ENCODE results near the gene RAI1.
"Not testable (repeated sequence)": the region's sequence is repeated elsewhere in the genome, so short reads cannot be mapped to it uniquely, and the experiment has no call there.

The RAI1 gene

DNA sequence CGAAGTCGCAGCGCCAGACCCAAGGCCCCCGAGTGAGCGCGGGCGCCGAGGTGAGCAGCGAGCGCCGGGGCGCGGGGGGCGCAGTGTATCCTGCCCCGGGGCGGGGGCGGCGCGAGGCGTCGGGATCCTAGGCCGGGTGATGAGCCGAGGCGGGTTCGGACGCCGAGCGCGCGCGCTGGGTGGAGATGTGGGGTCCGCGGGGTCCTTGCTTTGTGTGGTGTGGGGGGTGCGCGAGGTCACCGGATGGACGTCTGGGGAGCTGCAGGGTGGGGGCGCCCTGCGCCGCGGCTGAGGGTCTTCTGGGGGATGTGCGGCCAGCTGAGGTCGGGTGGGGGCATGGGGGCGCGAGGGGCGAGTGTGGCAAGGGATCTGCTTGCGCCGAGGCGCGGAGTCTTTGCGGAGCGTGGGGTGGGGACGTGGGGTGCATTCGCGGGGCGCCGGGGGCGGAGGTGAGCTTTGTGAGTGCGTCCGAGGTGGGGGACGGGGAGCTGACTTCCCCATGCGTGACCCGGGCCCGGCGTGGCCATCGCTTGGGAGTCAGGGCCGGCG lies 560 bp downstream of the RAI1 start:
- DNase-seq = no peak

DNA sequence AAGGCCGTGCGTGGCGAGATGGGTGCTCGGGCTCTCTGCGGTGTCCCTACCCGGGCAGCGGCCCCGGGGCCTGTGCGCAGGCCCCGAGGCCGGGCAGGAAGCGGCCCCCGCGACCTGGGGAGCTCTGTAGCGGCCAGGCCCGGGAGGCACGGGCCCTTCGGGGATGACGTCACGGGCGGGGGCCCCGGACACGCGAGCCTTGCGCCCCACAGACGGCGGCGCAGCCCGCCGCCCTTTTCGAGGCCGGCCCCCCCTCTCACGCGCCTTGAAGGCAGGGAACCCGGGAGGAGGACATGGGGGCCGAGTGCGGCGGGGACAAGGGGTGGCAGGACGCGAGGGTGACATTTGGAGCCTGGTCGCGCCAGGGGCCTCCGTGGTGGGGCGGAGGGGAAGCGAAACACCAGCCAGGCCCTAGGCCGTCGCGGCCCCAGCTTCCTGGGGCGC lies 1.1 kb downstream of the RAI1 start:
- DNase-seq = no peak

DNA sequence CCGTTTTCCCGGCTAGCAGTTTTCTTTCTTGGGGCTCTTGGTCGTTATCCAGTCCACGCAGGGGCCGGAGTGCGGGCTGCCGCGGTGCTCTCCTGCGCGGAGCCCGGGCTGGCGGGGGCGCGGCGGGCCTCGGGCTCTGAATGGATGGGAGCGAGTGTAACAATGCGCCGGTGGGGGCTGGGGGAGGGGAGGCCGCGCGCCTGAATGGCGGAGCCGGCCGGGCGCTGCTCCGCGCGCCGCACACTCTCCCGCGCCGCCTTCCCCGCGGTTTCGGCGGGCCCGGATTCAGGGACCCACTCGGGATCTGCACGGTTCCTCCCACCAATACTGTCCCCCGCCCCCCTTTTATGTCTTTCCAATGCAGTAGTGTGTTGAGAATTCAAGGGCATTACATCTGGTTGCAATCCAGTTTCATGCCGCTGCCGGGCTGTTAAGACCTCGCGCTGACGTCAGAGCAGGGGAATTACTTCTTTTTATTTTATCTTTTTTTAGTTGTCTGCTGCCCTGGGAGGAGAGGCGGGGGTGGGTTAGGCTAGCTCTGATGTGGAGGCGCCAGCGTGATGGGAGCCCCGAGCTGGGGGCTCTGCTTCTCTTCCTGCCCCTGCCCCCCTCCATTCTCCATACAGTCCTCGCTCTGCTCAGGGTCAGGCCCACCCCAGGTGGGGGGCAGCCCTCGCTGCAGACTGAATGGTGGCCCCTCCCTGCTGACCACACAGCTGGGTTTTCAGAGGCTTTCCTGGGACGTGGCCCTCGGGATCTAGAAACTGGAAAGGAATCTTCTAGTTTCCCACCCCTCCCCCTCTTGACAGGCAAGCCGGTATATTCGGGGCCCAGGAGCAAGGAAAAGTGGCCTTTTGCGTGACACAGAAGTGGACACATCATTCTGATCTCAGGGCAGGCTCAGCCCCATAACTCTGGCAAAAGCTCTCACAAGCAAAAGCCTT lies 1.8 kb downstream of the RAI1 start:
- no peak for DNase-seq

DNA sequence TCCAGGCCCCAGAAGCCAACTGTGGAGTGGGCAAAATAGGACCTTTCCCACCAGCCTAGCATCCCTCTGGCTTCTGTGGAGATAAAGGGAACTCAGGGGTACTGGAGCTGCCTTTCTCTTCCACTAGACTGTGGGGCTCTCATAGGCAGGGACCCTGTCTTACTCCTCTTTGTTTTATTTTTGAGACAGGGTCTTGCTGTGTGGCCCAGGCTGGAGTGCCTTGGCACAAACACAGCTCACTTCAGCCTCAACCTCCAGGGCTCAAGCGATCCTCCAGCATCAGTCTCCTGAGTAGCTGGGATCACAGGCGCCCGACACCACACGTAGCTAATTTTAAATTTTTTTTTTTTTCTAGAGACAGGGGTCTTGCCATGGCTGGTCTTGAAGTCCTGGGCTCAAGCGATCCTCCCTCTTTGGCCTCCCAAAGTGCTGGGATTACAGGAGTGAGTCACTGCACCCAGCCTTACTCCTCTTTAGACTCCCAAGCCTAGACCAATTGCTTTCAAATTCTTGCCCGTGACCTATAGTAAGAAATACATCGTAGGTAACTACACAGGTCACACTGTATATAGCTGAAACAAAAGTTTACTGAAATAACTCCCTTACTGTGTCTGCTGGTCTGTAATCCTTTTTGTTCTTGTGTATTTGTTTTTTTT lies 2.6 kb downstream of the RAI1 start:
- no peak for DNase-seq

DNA sequence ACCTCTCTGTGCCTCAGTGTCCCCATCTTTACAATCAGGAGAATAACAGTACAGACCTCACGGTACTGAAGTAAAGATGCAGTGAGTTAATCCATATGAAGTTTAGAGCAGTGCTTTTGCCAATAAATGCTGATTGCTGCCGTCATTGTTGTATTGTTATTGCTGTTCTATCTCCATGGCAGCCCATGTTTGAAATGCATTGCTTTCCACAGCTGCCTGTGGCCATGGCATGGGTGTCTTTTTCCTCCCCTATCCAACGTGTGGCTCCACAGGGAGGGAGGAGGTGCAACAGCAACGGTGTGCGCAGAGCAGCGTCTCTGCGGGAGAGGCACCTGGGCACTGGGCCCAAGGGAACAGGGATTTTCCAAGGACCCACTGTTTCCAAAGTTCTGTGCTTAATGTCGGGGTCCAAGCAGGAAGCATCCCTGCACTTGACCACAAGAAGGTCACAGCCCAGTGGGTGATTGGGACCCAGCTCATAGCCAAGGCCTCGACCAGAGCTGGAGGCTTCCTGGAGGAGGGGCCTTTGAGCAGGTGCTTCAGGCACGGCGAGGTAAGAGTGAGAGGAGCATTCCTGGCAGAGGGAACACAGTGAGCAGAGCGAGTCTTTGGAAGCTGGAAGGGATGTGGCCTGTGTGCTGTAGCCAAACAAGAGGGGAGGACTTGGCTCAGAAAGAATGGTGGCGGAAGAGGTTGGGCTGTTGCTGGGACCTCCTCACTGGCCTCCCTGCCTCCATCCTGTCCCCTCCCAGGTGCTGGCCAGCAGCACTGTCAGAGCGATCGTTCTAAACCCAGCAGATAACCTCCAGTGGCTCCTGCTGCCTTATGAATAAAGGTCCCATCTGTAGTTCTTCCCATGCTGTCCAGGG lies 3.9 kb downstream of the RAI1 start:
- DNase-seq = no peak

GRCh38 chr17:17685775-17686291 lies 4.6 kb downstream of the RAI1 start:
- DNase-seq = no peak

DNA sequence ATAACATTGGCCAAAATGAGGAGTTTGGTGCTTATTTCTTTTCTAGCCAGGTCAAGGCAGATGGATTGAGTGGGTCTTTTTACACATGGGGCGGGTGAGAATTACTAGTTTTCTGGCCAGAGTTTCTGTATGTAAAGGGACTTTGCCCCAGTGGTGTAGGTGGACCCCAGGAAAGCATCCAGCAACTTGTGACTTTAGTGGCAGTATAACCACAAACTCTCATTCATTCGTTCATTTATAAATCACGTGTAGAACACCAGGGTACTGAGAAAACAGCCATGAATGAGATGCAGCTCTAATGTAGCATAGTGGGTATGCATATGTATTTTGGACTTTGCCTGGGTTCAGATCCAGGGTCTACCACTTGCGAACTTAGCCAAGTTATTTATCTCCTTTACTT lies 8.1 kb downstream of the RAI1 start:
- DNase-seq = no peak

DNA sequence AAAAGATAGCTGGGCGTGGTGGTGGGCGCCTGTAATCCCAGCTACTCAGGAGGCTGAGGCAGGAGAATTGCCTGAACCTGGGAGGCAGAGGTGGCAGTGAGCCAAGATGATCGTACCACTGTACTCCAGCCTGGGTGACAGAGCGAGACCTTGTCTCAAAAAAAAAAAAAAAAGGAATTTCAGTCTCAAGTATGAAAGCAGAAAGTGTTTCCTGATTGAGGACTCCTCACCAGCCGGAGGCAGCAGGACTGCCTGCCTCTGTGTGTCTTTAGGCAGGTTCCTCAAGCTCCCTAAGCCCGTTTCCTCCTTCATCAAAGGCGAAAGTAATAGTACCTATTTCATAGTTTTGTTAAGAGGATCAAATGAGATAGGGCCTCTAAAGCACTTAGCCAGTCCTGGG lies 9.0 kb downstream of the RAI1 start:
- not testable (repeated sequence) for DNase-seq

DNA sequence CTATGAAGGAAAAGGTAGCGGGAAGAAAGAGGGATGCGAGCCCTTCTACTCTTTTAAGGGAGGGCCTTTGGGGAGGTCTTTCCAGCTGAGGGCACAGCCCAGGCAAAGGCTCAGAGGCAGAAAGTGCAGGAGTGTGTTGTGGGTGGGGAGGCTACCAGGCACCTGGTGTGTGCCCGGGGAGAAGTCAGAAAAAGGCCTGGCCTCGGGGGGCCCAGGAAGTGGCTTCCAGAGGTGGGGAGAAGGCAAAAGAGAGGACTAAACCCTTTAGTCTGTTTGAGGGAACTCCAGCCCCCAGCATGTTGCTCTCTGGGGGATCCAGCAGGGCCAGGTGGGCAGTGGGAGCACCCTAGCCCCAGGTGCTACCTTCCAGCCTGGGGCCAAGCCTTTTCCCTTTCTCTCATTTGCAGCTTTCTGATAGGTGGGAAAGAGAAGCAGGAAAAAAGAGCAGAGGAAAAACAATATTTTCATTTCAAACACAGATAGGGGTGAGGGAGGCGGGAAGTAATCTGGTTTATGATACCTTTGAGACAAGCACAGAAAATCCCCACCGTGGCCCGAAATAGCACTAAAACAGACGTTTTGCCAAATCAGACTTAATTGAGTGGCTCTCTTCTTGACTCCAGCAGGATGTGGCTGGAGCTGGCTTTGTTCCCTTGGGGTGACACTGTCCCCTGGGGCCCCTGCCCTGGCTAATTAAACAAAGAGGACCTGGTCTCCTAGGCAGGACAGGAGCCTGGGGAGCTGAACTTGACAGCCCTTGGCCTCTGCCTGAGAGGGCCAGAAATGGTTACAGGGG lies 10.4 kb downstream of the RAI1 start:
- DNase-seq = no peak

DNA sequence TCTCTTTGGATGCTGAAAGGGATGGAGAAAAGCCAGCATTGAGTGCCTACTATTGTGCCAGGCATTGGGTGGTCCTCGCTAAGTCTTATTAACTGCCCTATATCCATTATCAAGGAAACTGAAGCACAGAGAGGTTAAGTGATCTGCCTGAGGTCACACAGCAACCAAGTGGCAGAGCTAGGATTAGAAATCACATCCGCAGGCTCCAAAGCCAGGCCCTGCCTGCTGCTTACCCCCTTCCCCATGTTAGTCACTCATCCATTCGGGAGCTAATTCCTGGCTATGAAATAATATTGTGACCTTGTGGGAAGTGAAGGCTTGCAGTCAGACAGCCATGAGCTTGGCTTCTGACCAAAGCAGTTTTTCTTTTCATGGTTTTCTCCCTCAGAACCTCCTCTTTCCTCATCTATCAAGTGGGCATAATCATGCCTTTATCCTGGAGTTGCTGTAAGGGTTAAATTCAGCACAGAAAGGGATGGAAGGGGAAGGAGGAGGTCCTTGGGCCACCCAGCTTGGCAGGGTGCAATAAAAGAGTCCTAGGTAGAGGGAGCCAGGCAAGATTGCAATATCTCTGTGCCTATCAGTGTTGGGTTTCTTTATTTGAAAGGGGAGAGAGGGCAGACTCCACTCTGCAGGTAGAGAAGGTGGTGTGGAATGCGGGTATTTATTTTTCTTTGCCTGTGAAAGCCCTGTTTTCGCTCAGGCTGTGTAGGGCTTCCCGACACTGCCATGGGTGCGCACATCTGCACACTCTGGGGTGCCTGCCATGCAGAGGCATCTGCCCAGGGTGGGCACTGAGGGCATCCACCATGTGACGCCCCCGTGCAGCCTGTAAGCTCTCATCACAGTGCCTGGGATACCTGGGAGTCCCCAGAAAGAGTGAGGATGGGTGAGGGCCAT lies 11.3 kb downstream of the RAI1 start:
- no peak for DNase-seq

DNA sequence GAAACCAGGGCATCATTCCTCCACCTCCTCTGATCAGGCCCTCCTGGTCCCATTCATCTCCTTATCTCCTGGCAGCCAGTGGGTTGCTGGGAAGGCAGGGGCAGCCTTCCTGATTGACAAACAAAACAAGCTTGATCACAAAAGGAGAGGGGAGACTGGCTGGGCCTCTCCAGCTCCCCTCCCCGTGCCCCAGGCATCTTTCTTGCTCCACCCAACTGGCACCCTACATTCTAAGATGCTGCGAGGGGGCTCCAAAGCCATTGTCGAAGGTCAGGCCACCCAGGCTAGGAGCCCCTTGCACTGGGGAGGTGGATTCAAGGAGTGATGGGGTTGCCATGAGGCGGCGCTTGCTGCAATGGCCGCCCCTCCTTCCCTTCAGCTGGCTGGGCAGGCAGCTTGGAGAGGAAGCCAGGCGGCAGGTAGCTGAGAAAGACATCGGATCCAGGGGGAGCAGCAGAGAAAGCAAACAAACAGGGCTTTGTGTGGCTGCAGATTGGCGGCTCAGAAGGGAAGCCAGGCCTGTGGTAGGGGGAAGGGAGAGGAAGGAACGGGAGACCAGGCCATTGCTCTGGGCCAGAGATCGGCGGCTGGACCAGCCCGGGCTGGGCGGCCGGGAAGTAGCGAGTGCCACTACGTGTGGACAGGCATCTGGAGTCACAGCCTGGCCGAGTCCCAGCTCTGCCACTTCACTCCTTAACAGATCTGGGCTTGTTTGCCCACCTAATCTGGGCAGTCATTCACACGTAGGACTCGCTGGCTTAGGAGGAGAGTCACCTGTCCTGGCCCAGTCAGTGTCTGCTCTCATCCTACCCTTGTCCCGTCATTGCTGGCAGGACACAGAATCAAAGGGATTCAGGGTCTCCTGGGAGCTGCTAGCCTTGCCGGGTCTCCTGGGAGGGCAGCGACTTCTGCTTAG lies 12.3 kb downstream of the RAI1 start:
- no peak for DNase-seq

- no peak for DNase-seq
These were observed 13.2 kb downstream of the RAI1 start for GRCh38 chr17:17694169-17695081.

- DNase-seq = no peak
These were observed 14.8 kb downstream of the RAI1 start for GRCh38 chr17:17696085-17696484.

GRCh38 chr17:17696882-17697633 lies 15.8 kb downstream of the RAI1 start:
- DNase-seq = no peak

- DNase-seq = no peak
These were observed 17.1 kb downstream of the RAI1 start for GRCh38 chr17:17698371-17698770.

- no peak for DNase-seq
These were observed 17.7 kb downstream of the RAI1 start for GRCh38 chr17:17698869-17699351.

DNA sequence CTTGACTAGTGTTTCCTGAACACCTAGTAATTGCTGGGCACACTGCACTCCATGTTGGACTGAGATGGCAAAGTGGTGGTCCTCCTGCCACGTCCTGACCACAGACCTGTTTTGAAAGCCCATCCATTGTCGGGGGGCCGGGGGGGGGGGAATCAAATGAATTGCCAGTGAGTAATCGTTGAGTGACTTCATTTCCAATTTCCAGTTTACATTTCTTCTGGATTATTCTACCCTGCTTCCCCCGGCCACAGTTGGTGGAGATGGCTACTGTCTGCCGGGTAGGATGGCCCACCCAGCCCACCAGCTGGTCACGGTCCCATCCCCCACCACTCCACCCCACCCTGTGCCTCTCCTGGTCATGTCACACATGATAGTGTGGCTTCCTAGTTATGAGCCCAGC lies 18.2 kb downstream of the RAI1 start:
- DNase-seq = no peak

Measured in NCI-H774 (cell line).